MG63 (cell line): ENCODE measurements around the gene CHST2. TPM values are rescaled to one million over a fixed set of nuclear protein-coding genes. Genes with fewer than 3 reads are reported as not detected.

ENCODE experiments used
- DNase-seq: peaks from one replicate; pipeline ENCODE4 v3.0.0-alpha.2; 2020
- H3K27me3 ChIP-seq: fragments of 250-450 bp; sonication (Bioruptor Pico); 2 replicates; pipeline ENCODE4 v1.5.1; 2020; ENCODE audit warnings: mild to moderate bottlenecking, moderate library complexity
- H3K36me3 ChIP-seq: fragments of 250-450 bp; sonication (Bioruptor Pico); 2 replicates; pipeline ENCODE4 v1.5.1; 2020; ENCODE audit warnings: mild to moderate bottlenecking, moderate library complexity
- H3K4me3 ChIP-seq: fragments of 250-450 bp; sonication (Bioruptor Pico); 2 replicates; pipeline ENCODE4 v1.5.1; 2020; ENCODE audit warnings: mild to moderate bottlenecking, moderate library complexity
- H3K9me3 ChIP-seq: fragments of 250-450 bp; sonication (Bioruptor Pico); 2 replicates; pipeline ENCODE4 v1.5.1; 2020; ENCODE audit warnings: mild to moderate bottlenecking, moderate library complexity
- total RNA-seq: library from RNA; depleted of rRNA; stranded (reverse); fragments of >200 nt; shearing (Covaris generic); gene quantifications from 2 replicates; pipeline ENCODE4 v1.2.3, GENCODE V29; 2014; ENCODE audit warnings: low replicate concordance

Gene CHST2
- total RNA-seq, 1 experiment from 2014 or later: 0.36 TPM

DNA sequence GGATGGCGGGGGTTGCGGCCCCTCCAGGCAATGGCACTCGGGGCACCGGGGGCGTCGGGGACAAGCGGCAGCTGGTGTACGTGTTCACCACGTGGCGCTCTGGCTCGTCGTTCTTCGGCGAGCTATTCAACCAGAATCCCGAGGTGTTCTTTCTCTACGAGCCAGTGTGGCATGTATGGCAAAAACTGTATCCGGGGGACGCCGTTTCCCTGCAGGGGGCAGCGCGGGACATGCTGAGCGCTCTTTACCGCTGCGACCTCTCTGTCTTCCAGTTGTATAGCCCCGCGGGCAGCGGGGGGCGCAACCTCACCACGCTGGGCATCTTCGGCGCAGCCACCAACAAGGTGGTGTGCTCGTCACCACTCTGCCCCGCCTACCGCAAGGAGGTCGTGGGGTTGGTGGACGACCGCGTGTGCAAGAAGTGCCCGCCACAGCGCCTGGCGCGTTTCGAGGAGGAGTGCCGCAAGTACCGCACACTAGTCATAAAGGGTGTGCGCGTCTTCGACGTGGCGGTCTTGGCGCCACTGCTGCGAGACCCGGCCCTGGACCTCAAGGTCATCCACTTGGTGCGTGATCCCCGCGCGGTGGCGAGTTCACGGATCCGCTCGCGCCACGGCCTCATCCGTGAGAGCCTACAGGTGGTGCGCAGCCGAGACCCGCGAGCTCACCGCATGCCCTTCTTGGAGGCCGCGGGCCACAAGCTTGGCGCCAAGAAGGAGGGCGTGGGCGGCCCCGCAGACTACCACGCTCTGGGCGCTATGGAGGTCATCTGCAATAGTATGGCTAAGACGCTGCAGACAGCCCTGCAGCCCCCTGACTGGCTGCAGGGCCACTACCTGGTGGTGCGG lies 1.9 kb downstream of the CHST2 start:
- Histone ChIP-seq H3K27me3 (peaks cover 76% of the 10 kb centered on the region), H3K4me3 (no peak overlapping the region), H3K9me3 (no peaks in the 10 kb centered on the region), H3K36me3 (no peaks in the 10 kb centered on the region)
- DNase-seq: peak; percentile 22

DNA sequence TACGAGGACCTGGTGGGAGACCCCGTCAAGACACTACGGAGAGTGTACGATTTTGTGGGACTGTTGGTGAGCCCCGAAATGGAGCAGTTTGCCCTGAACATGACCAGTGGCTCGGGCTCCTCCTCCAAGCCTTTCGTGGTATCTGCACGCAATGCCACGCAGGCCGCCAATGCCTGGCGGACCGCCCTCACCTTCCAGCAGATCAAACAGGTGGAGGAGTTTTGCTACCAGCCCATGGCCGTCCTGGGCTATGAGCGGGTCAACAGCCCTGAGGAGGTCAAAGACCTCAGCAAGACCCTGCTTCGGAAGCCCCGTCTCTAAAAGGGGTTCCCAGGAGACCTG lies 2.5 kb downstream of the CHST2 start:
- DNase-seq: no peak
- no peaks in the 10 kb centered on the region for H3K36me3 ChIP-seq
- no peak overlapping the region for H3K4me3 ChIP-seq
- H3K9me3 ChIP-seq: no peaks in the 10 kb centered on the region
- H3K27me3 ChIP-seq: peaks cover 77% of the 10 kb centered on the region

DNA sequence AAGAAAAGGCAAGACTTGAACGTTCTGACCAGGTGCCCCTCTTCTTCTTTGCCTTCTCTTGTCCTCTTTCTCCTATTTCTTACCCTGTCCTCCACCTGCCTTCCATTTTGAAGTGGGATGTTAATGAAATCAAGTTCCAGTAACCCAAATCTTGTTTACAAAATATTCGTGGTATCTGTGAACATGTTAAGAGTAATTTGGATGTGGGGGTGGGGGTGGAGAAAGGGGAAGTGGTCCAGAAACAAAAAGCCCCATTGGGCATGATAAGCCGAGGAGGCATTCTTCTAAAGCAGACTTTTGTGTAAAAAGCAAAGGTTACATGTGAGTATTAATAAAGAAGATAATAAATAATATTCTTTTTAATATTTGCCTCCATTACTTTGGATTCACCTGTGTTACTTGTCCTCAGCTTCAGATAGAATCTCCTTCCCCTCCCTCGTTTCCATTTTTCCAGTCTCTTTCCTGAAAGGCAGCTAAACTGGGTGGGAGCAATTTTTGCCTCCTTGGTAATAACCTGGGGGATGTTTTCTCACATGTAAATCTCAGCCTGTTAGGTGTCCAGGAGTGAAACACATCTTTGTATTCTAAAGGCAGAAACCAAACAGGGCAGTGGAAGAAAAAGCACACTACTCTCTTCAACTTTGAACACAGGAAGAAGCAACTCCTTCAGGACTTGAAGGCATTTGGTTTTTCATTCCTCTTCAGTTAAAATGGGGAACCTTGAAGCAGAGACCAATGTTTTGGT lies 3.2 kb downstream of the CHST2 start:
- DNase-seq: no peak
- Histone ChIP-seq H3K36me3 (no peaks in the 10 kb centered on the region), H3K27me3 (peaks cover 70% of the 10 kb centered on the region), H3K4me3 (no peak overlapping the region), H3K9me3 (no peaks in the 10 kb centered on the region)

- no peaks in the 10 kb centered on the region for H3K9me3 ChIP-seq
- no peak overlapping the region for H3K4me3 ChIP-seq
- H3K27me3 ChIP-seq: peaks cover 65% of the 10 kb centered on the region
- DNase-seq: no peak
- H3K36me3 ChIP-seq: no peaks in the 10 kb centered on the region
These were observed 3.9 kb downstream of the CHST2 start for GRCh38 chr3:143123353-143123984.

DNA sequence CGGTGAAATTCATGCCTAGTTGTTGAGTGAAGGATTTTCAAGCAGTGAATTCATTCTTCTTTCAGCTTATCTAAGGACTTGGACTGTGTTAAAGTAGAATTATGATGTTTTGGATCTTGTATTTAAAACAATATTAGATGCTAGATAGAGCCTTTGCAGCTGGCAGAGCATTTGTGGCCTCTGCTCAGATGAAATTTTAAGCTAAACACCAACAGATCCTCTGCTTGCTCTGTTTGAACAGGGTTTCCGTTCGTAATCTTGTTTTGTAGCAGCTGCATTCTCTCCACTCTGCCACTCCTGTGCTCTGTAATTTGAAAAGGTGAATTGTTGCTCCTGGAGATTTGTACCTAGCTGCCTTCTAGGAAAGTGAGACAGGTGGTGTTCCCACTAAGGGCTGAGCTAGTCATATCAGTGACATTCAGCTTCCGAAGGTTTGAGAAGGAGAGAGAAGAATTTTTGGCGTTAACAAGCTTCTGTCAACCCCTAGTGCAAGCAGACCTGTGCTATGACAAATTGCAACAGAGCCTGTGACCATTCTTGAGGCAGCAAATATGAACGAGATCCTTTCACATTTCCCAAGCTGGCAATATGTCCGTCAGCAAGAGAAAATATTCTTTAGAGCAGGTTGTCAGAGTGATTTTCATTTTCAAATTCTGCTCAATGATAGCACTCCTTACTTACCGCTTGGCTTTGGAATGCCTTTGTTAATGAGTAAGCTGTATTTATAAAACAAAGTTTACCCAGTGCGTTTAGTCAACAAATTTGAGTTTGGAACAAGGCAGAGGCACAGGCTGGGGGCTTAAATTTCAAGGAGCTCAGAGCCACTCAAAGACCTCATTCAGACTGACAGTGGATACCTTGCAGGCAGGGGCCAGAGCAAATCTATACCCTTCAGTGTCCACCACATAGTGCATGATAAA lies 5.3 kb downstream of the CHST2 start:
- Histone ChIP-seq H3K4me3 (no peak overlapping the region), H3K9me3 (no peaks in the 10 kb centered on the region), H3K27me3 (peaks cover 62% of the 10 kb centered on the region), H3K36me3 (no peaks in the 10 kb centered on the region)
- no peak for DNase-seq

- peaks cover 39% of the 10 kb centered on the region for H3K27me3 ChIP-seq
- no peak overlapping the region for H3K4me3 ChIP-seq
- H3K36me3 ChIP-seq: no peaks in the 10 kb centered on the region
These were observed 8.2 kb downstream of the CHST2 start for GRCh38 chr3:143127801-143128200.

GRCh38 chr3:143128227-143128955 lies 8.8 kb downstream of the CHST2 start:
- Histone ChIP-seq H3K36me3 (no peaks in the 10 kb centered on the region), H3K9me3 (no peaks in the 10 kb centered on the region), H3K4me3 (no peak overlapping the region), H3K27me3 (peaks cover 34% of the 10 kb centered on the region)
- DNase-seq: no peak

More at GRCh38 chr3:143127801-143128200, 8.2 kb downstream of the CHST2 start:
- DNase-seq: no peak
- H3K9me3 ChIP-seq: no peaks in the 10 kb centered on the region

DNA sequence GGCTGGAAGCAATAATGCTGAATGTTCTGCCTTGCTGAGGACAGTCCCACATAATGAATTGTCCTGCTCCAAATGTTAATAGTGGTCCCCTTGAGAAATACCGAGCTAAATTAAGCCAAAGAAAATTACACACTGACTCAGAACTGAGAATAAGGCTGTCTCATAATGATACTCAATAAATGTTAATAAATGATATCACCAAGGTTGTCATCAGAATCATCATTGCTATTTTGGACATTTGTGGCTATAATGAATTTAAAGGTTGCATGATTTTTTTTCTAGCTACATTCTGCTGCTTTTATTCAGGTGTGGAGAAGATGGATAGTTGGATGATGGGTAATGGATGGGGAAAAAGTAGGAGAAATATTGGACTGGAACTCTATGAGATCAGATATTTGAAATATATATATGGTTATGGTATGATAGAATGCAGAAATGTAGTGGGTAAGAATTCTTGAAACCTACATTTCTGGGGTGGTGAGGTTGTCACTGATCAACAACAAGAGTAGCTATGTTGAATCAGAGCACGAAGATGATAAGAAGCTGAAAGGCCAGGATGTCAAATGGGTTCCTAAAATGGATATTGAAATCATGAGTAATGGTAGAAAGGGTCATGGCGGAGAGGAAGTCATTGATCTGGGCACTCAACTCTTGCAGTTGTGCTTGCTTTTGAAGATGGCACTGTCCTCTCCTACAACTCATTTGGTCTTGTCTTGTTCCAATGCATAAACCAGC lies 12.8 kb downstream of the CHST2 start:
- no peak for DNase-seq

DNA sequence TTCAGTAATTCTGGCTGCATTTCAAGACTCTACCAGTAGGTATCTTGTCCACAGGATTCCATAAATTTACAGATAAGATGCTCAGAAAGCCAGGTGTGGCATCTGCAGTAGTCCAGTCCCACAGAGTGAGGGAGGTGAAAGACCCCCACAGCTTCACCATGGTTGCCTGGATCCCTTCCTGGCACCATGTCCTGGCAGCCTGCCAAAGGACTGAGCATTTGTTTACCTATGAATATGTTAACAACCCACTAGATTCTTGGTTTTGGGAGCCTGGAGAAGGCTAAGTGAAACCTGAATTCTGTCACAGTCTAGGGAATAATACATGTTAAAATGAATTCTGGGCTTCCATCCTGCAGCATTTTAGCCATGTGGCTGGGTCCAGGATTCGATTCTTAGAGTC lies 14.9 kb downstream of the CHST2 start:
- DNase-seq: peak; percentile 28
- H3K27me3 ChIP-seq: peaks cover 7% of the 10 kb centered on the region
- H3K4me3 ChIP-seq: no peak overlapping the region
- H3K9me3 ChIP-seq: no peaks in the 10 kb centered on the region
- H3K36me3 ChIP-seq: no peaks in the 10 kb centered on the region

More for the DNA sequence above, 12.8 kb downstream of the CHST2 start:
- H3K27me3 ChIP-seq: peaks cover 11% of the 10 kb centered on the region
- H3K9me3 ChIP-seq: no peaks in the 10 kb centered on the region
- no peaks in the 10 kb centered on the region for H3K36me3 ChIP-seq
- H3K4me3 ChIP-seq: no peak overlapping the region

- Histone ChIP-seq H3K27me3 (peaks cover 3% of the 10 kb centered on the region), H3K36me3 (no peaks in the 10 kb centered on the region), H3K4me3 (no peak overlapping the region), H3K9me3 (no peaks in the 10 kb centered on the region)
- peak; percentile 85 for DNase-seq
These were observed 15.6 kb downstream of the CHST2 start for GRCh38 chr3:143135150-143135549.

DNA sequence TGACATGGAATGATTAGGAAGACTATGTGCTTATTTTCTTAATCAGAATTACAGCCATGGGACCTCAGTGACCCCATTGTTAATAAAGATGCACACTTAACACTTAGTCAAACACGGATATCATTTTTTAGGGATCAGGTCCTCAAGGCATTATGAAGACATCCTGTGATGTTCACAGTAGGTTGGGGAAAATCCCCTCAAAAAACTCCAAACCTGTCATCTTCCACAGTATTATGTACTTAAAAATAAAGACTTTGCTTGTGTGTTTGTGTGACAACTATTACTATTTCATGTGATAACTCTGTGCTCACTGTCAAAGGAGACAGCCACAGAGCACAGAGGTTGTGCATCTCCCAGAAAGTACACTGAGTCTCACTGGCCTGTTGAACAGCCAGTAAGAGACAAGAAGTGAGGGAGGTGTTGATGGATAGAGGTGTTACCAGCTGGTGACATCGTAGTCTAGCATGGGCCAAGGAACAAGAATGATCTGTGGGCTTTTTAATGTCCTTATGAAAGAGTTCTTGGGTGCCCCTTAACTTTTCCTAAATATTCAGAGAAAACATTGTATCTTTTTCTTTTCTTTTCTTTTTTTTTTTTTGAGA lies 18.0 kb downstream of the CHST2 start:
- peaks cover 3% of the 10 kb centered on the region; the same call in 1 of the 2 replicates for H3K27me3 ChIP-seq
- no peak overlapping the region for H3K4me3 ChIP-seq
- H3K9me3 ChIP-seq: no peaks in the 10 kb centered on the region
- no peak for DNase-seq
- H3K36me3 ChIP-seq: no peaks in the 10 kb centered on the region

DNA sequence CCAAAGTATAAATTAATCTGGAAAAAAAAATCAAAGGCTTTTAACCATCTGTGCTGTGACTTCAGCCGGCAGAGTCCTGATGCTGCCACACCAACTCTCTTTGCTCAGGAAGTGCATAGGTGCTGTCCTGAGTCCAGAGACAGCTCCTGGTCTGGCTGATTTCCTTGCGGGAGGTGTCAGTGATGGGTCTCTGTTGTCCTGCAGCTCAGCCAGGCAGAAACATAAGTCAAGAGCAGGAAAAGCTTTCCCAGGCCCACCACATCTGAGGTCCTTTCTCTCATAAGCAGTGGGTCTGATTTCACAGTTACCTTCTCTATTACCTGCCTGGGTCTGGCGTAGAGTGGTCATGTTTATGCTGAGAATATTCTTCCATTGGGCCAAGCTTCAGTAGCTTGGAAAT lies 19.4 kb downstream of the CHST2 start:
- DNase-seq: no peak
- no peaks in the 10 kb centered on the region for H3K9me3 ChIP-seq
- H3K36me3 ChIP-seq: no peaks in the 10 kb centered on the region
- H3K4me3 ChIP-seq: no peak overlapping the region
- H3K27me3 ChIP-seq: no peaks in the 10 kb centered on the region

DNA sequence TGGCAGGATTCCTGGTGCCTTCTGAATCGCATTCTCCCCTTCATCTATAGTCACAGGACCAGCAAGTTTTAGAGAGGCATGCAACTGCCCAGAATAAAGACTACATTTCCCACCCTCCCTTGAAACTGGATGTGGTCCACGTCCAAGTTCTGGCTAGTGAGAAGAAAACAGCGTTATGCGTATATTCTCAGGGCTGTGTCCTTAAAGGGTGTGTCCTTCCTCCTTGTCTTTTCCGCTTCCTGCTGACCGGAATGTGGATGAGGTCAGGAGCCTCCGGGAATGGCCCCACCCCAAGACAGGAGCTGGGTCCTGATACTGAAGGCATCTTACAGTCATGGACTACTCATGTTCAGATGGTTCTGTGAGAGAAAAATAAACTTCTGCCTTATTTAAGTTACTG lies 20.2 kb downstream of the CHST2 start:
- H3K4me3 ChIP-seq: peak overlapping the region; percentile 2; the same call in 1 of the 2 replicates

GRCh38 chr3:143140550-143140949 lies 21.0 kb downstream of the CHST2 start:
- no peak for DNase-seq
- Histone ChIP-seq H3K4me3 (no peak overlapping the region), H3K9me3 (no peaks in the 10 kb centered on the region), H3K27me3 (no peaks in the 10 kb centered on the region), H3K36me3 (no peaks in the 10 kb centered on the region)

More for the DNA sequence above, 20.2 kb downstream of the CHST2 start:
- no peaks in the 10 kb centered on the region for H3K27me3 ChIP-seq
- peak; percentile 73 for DNase-seq
- H3K36me3 ChIP-seq: no peaks in the 10 kb centered on the region
- no peaks in the 10 kb centered on the region for H3K9me3 ChIP-seq

- no peak overlapping the region for H3K4me3 ChIP-seq
- no peaks in the 10 kb centered on the region for H3K9me3 ChIP-seq
- no peak for DNase-seq
- H3K36me3 ChIP-seq: no peaks in the 10 kb centered on the region
- H3K27me3 ChIP-seq: no peaks in the 10 kb centered on the region
These were observed 22.8 kb downstream of the CHST2 start for GRCh38 chr3:143142354-143142753.
